BLaER1 treated with 17β-estradiol and CSF1 and Interleukin-3, amounts not matched to agents 10 nM and 100 nM (cell line): ENCODE measurements around the gene SYNGAP1.

Experiments
- H3K27ac ChIP-seq, 11 experiments: shearing (Covaris generic); formaldehyde crosslinking; 2 replicates each; pipeline ENCODE4 v1.8.1; 2022
- H3K27me3 ChIP-seq, 11 experiments: shearing (Covaris generic); formaldehyde crosslinking; 2 replicates each; pipeline ENCODE4 v1.8.1; 2022
- H3K36me3 ChIP-seq, 11 experiments: shearing (Covaris generic); formaldehyde crosslinking; 2 replicates each; pipeline ENCODE4 v1.8.1; 2022
- H3K4me1 ChIP-seq, 10 experiments: shearing (Covaris generic); formaldehyde crosslinking; 2 replicates each; pipeline ENCODE4 v1.8.1; 2022
- H3K4me2 ChIP-seq, 11 experiments: shearing (Covaris generic); formaldehyde crosslinking; 2 replicates each; pipeline ENCODE4 v1.8.1; 2022
- H3K4me3 ChIP-seq, 10 experiments: shearing (Covaris generic); formaldehyde crosslinking; 2 replicates each; pipeline ENCODE4 v1.8.1; 2022
- H3K9ac ChIP-seq, 11 experiments: shearing (Covaris generic); formaldehyde crosslinking; 2 replicates each; pipeline ENCODE4 v1.8.1; 2022
- H3K9me3 ChIP-seq, 11 experiments: shearing (Covaris generic); formaldehyde crosslinking; replicated peaks in 1 of 11; 2 replicates each; pipeline ENCODE4 v1.8.1; 2022
- H4K20me1 ChIP-seq, 11 experiments: shearing (Covaris generic); formaldehyde crosslinking; 2 replicates each; pipeline ENCODE4 v1.8.1; 2022
- Cebpa-rat ChIP-seq, 11 experiments: shearing (Covaris generic); IDR thresholded peaks; 2 replicates each; pipeline ENCODE4 v1.8.1; 2022

Gene SYNGAP1

GRCh38 chr6:33443025-33443424 lies 23.2 kb downstream of the SYNGAP1 start:
- Histone ChIP-seq H3K4me3 (no peak overlapping the region), H3K27me3 (no peaks in the 10 kb centered on the region), H4K20me1 (peaks cover 0 to 20% (median 0%) of the 10 kb centered on the region in 11 experiments; a peak in 3 of 22 replicates), H3K9ac (no peak overlapping the region), H3K4me2 (no peak overlapping the region), H3K27ac (no peak overlapping the region; a peak in 1 of 22 replicates), H3K36me3 (peaks cover 64 to 98% (median 94%) of the 10 kb centered on the region in 11 experiments), H3K9me3 (no peaks in the 10 kb centered on the region), H3K4me1 (peaks cover 0 to 41% (median 9%) of the 10 kb centered on the region in 10 experiments; a peak in 11 of 20 replicates)
- TF ChIP-seq Cebpa-rat (IDR thresholded peaks at IDR 0.05): no peak

DNA sequence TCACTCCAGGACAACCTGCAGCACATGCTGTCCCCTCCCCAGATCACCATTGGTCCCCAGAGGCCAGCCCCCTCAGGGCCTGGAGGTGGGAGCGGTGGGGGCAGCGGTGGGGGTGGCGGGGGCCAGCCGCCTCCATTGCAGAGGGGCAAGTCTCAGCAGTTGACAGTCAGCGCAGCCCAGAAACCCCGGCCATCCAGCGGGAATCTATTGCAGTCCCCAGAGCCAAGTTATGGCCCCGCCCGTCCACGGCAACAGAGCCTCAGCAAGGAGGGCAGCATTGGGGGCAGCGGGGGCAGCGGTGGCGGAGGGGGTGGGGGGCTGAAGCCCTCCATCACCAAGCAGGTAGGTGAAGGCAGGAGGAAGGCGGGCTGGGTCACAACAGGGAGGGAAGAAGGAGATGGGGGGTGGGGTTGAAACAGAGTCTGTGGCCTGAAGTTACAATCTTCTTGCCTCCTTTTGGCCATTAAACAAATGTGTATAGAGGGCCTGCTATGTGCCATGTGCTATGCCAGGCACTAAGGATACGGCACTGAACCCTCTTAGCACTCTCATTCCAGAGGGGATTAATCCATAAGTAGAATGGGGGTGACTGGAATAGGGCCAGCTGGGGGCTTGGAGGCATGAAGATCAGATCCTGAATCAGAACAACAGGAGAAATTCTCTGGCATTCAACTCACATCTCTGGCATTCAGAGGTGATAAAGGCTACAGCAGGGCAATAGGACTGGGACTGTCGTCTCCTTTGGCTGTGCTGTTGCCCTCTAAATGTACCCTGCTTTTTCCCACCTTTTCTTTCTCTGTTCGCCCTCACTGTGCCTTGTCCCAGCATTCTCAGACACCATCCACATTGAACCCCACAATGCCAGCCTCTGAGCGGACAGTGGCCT lies 24.0 kb downstream of the SYNGAP1 start:
- Histone ChIP-seq H3K9me3 (no peaks in the 10 kb centered on the region), H3K4me3 (no peak overlapping the region), H3K4me1 (peaks cover 0 to 49% (median 9%) of the 10 kb centered on the region in 10 experiments; a peak in 11 of 20 replicates), H3K9ac (peak overlapping the region in 2 of 11 experiments; percentile 8 to 61; a peak in 3 of 22 replicates), H4K20me1 (peaks cover 0 to 20% (median 0%) of the 10 kb centered on the region in 11 experiments; a peak in 3 of 22 replicates), H3K36me3 (peaks cover 63 to 98% (median 94%) of the 10 kb centered on the region in 11 experiments), H3K27ac (peak overlapping the region in 4 of 11 experiments; percentile 28 to 84 (median 68); a peak in 5 of 22 replicates), H3K4me2 (peak overlapping the region in 4 of 11 experiments; percentile 6 to 80 (median 64); a peak in 8 of 22 replicates), H3K27me3 (no peaks in the 10 kb centered on the region)
- TF ChIP-seq Cebpa-rat (IDR thresholded peaks at IDR 0.05): no peak

- Histone ChIP-seq H3K4me3 (no peak overlapping the region), H3K27ac (peak overlapping the region in 6 of 11 experiments; percentile 20 to 84 (median 66); a peak in 10 of 22 replicates), H3K36me3 (peaks cover 54 to 95% (median 93%) of the 10 kb centered on the region in 11 experiments), H4K20me1 (peaks cover 0 to 20% (median 0%) of the 10 kb centered on the region in 11 experiments; a peak in 4 of 22 replicates), H3K9ac (peak overlapping the region in 3 of 11 experiments; percentile 51 to 64 (median 60); a peak in 4 of 22 replicates), H3K27me3 (no peaks in the 10 kb centered on the region), H3K4me2 (peak overlapping the region in 5 of 11 experiments; percentile 3 to 80 (median 48); a peak in 9 of 22 replicates), H3K9me3 (no peaks in the 10 kb centered on the region), H3K4me1 (peaks cover 0 to 62% (median 14%) of the 10 kb centered on the region in 10 experiments; a peak in 16 of 20 replicates)
- TF ChIP-seq Cebpa-rat (IDR thresholded peaks at IDR 0.05): no peak
Measured at GRCh38 chr6:33445119-33445603, 25.3 kb downstream of the SYNGAP1 start.

GRCh38 chr6:33446356-33446755 lies 26.5 kb downstream of the SYNGAP1 start:
- TF ChIP-seq Cebpa-rat (IDR thresholded peaks at IDR 0.05): no peak
- H3K27me3 ChIP-seq: no peaks in the 10 kb centered on the region
- H4K20me1 ChIP-seq: peaks cover 0 to 20% (median 0%) of the 10 kb centered on the region in 11 experiments; a peak in 4 of 22 replicates
- H3K9me3 ChIP-seq: no peaks in the 10 kb centered on the region
- peak overlapping the region in 4 of 11 experiments; percentile 29 to 64 (median 56); a peak in 4 of 22 replicates for H3K9ac ChIP-seq
- peaks cover 42 to 90% (median 82%) of the 10 kb centered on the region in 11 experiments for H3K36me3 ChIP-seq
- no peak overlapping the region for H3K4me3 ChIP-seq
- peak overlapping the region in 5 of 11 experiments; percentile 28 to 84 (median 68); a peak in 8 of 22 replicates for H3K27ac ChIP-seq
- peak overlapping the region in 3 of 11 experiments; percentile 48 to 80 (median 79); a peak in 6 of 22 replicates for H3K4me2 ChIP-seq
- peaks cover 0 to 74% (median 23%) of the 10 kb centered on the region in 10 experiments; a peak in 16 of 20 replicates for H3K4me1 ChIP-seq

- peaks cover 17 to 80% (median 30%) of the 10 kb centered on the region in 10 experiments for H3K4me1 ChIP-seq
- H3K4me3 ChIP-seq: 0 out of 20 replicates have a peak overlapping the region, but pooled peaks of 2 of the 10 experiments have one; percentile 11 to 16
- H3K9ac ChIP-seq: peak overlapping the region in 4 of 11 experiments; percentile 1 to 24 (median 14); a peak in 5 of 22 replicates
- TF ChIP-seq Cebpa-rat (IDR thresholded peaks at IDR 0.05): no peak
- H3K9me3 ChIP-seq: no peaks in the 10 kb centered on the region
- H3K27ac ChIP-seq: peak overlapping the region in 9 of 11 experiments; percentile 6 to 63 (median 25); a peak in 13 of 22 replicates
- H3K4me2 ChIP-seq: peak overlapping the region in 8 of 11 experiments; percentile 35 to 82 (median 75); a peak in 16 of 22 replicates
- H4K20me1 ChIP-seq: peaks cover 0 to 5% (median 0%) of the 10 kb centered on the region in 11 experiments; a peak in 4 of 22 replicates
- no peaks in the 10 kb centered on the region for H3K27me3 ChIP-seq
- H3K36me3 ChIP-seq: peaks cover 22 to 59% (median 49%) of the 10 kb centered on the region in 11 experiments
Measured at GRCh38 chr6:33450434-33450833, 30.6 kb downstream of the SYNGAP1 start.

- H3K9me3 ChIP-seq: no peaks in the 10 kb centered on the region
- H3K27ac ChIP-seq: no peak overlapping the region
- H3K27me3 ChIP-seq: no peaks in the 10 kb centered on the region
- H4K20me1 ChIP-seq: peaks cover 0 to 13% (median 0%) of the 10 kb centered on the region in 11 experiments; a peak in 4 of 22 replicates
- no peak overlapping the region for H3K9ac ChIP-seq
- peaks cover 25 to 71% (median 34%) of the 10 kb centered on the region in 10 experiments for H3K4me1 ChIP-seq
- no peak overlapping the region for H3K4me3 ChIP-seq
- H3K4me2 ChIP-seq: peak overlapping the region in 1 of 11 experiments; percentile 82; a peak in 1 of 22 replicates
- peaks cover 27 to 59% (median 49%) of the 10 kb centered on the region in 11 experiments for H3K36me3 ChIP-seq
- TF ChIP-seq Cebpa-rat (IDR thresholded peaks at IDR 0.05): no peak
Measured at GRCh38 chr6:33451606-33452005, 31.7 kb downstream of the SYNGAP1 start.

DNA sequence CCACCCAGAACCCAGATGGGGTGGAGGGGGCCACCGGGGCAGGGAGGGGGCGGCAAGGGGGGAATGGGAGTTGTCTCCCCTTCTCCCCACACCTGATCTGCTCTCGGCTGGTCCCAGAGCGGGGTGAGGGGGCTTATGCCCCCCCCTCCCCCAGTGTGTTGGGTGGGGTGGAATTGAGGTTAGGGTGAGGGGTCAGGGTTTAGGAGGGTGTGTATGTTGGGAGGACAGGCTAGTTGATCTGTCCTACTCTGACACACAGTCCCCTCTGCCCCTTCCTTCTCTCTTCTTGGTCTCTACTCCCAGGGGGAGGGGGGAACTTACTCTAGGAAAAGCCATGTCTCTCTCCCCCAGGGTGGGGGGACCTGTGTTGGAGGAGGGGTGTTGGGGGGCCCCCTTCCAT lies 32.6 kb downstream of the SYNGAP1 start:
- Histone ChIP-seq H3K9ac (peak overlapping the region in 6 of 11 experiments; percentile 39 to 87 (median 46); a peak in 6 of 22 replicates), H3K9me3 (no peaks in the 10 kb centered on the region), H4K20me1 (peaks cover 0 to 18% (median 0%) of the 10 kb centered on the region in 11 experiments; a peak in 4 of 22 replicates), H3K27ac (peak overlapping the region in 4 of 11 experiments; percentile 11 to 51 (median 29); a peak in 4 of 22 replicates), H3K27me3 (no peaks in the 10 kb centered on the region), H3K4me3 (peak overlapping the region in 3 of 10 experiments; percentile 79 to 89 (median 84); a peak in 3 of 20 replicates), H3K4me2 (peak overlapping the region; percentile 64 to 98 (median 96); a peak in 19 of 22 replicates), H3K4me1 (peaks cover 25 to 64% (median 34%) of the 10 kb centered on the region in 10 experiments), H3K36me3 (peaks cover 22 to 59% (median 49%) of the 10 kb centered on the region in 11 experiments)
- no peak for TF ChIP-seq Cebpa-rat (IDR thresholded peaks at IDR 0.05)

DNA sequence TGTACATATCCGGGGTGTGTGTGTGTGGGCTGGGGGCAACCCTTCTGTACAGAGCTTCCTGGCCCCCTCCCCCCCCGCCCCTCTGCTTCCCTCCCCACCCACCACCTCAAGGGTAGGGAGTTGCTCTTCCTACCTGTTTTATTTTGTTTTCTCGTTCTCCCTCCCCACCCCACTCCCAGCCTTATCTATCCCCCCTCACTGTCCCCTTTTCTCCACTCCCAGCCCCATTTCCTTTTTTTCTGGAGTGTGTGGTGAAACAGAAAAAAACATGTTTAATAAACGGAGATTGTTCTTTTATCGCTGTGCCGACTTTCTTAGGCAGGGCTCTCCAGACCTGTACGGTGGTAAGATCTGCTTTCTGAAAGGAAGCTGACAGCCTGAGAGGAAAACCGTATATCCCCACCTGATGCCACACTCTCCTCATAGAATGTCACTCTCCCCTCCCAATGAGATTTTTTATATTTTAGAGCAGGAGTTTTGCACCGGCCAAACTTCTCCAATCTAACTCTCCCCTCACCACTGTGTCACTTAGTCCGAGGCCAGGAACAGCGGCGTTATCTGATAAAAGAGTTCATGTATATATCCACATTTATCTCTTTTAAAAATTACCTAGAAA lies 33.6 kb downstream of the SYNGAP1 start:
- Histone ChIP-seq H3K4me2 (peak overlapping the region; percentile 71 to 98 (median 96)), H3K4me1 (peaks cover 25 to 54% (median 34%) of the 10 kb centered on the region in 10 experiments), H3K27me3 (no peaks in the 10 kb centered on the region), H3K9me3 (no peaks in the 10 kb centered on the region), H3K4me3 (peak overlapping the region; percentile 73 to 89 (median 82)), H4K20me1 (peaks cover 0 to 18% (median 0%) of the 10 kb centered on the region in 11 experiments; a peak in 4 of 22 replicates), H3K9ac (peak overlapping the region; percentile 78 to 87 (median 84)), H3K36me3 (peaks cover 14 to 50% (median 41%) of the 10 kb centered on the region in 11 experiments), H3K27ac (peak overlapping the region; percentile 37 to 79 (median 72); a peak in 21 of 22 replicates)
- no peak for TF ChIP-seq Cebpa-rat (IDR thresholded peaks at IDR 0.05)
